BJ (cell line): Measurements from ENCODE around the gene ADAMTS12. TPM values are rescaled to one million over a fixed set of nuclear protein-coding genes. Genes with fewer than 3 reads are reported as not detected.

ENCODE experiments used
- CTCF ChIA-PET: fragments of 350-600 bp; formaldehyde crosslinking; extraction: SDS; loops from one replicate; lab custom pipeline; 2021; ENCODE audit warnings: antibody characterized with exemption, inconsistent platforms; lab: Yijun Ruan, JAX
- POLR2A ChIA-PET: fragments of 300-600 bp; sonication (Branson Sonifier 250); formaldehyde crosslinking; extraction: SDS; loops from one replicate; lab custom pipeline; 2021; ENCODE audit warnings: antibody characterized with exemption; lab: Charles Lee
- DNase-seq: peaks from one replicate; pipeline ENCODE4 v3.0.0-alpha.2; 2011; ENCODE audit warnings: low read depth
- H3K27me3 ChIP-seq: 2 replicates; pipeline ENCODE4 v1.6.0; 2011; ENCODE audit warnings: low read length; ENCODE audit not compliant: control insufficient read depth, insufficient read depth
- H3K36me3 ChIP-seq: 2 replicates; pipeline ENCODE4 v1.5.1; 2011; ENCODE audit warnings: low read length; ENCODE audit not compliant: control insufficient read depth, insufficient read depth
- H3K4me3 ChIP-seq: 2 replicates; pipeline ENCODE4 v1.5.1; 2011; ENCODE audit warnings: low read depth, mild to moderate bottlenecking, control low read depth, low read length
- CTCF ChIP-seq: IDR thresholded peaks from 2 replicates; pipeline ENCODE4 v1.5.1; 2011; ENCODE audit warnings: low read depth, mild to moderate bottlenecking, control low read depth, inconsistent platforms, low read length, moderate library complexity; ENCODE audit not compliant: insufficient read depth
- polyA plus RNA-seq: library from polyadenylated mRNA; depleted of rRNA; stranded (reverse); fragments of >200 nt; gene quantifications from 2 replicates; pipeline ENCODE4 v1.2.3, GENCODE V29; 2011

ADAMTS12 gene
- polyA plus RNA-seq, 1 experiment, result 25.6 TPM

GRCh38 chr5:33793836-33794549, 97.8 kb downstream of the ADAMTS12 start:
- CTCF ChIA-PET, result interaction anchor here (1.0 to 2.4 kb wide), 5 partner anchors 12 to 98 kb away, joined by 3 to 9 read pairs (median 3); partner anchors contain the start of gene ADAMTS12
- H3K4me3 ChIP-seq, result peak overlapping the region; percentile 26
- POLR2A ChIA-PET, result interaction anchor here (2.2 kb wide), 1 partner anchor 31 kb away, joined by 7 read pairs; no protein-coding TSS in a partner anchor
- TF ChIP-seq CTCF, result no peak
- no peaks in the 10 kb centered on the region for H3K27me3 ChIP-seq
- no peaks in the 10 kb centered on the region for H3K36me3 ChIP-seq
- no peak for DNase-seq

DNA sequence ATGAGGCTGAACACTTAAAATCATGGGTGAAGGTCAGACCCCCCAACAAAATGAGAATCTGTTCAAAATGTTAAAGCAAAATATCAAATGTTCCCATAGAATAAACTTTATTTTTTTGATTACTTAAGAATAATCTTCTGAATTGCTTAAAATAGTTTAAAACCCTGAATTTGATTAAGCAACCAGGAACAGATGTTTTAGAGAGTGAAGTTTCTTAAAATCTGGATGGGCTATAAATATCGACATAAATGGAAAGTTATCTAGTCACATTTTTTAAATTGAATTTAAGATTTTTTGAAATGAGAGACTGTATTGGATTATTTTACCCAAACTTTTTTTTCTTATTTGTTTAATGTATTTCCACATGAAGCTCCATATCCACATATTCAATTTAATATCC, 98.5 kb downstream of the ADAMTS12 start:
- no peaks in the 10 kb centered on the region for H3K27me3 ChIP-seq
- POLR2A ChIA-PET, result interaction anchor here (2.2 kb wide), 1 partner anchor 32 kb away, joined by 7 read pairs; no protein-coding TSS in a partner anchor
- H3K4me3 ChIP-seq, result no peak overlapping the region
- CTCF ChIA-PET, result interaction anchor here (1.2 kb wide), 1 partner anchor 12 kb away, joined by 3 read pairs; no protein-coding TSS in a partner anchor
- TF ChIP-seq CTCF, result no peak
- H3K36me3 ChIP-seq, result no peaks in the 10 kb centered on the region
- DNase-seq, result no peak

- ChIA-PET CTCF (no interaction called here), POLR2A (interaction anchor here (2.2 kb wide), 1 partner anchor 32 kb away, joined by 7 read pairs; no protein-coding TSS in a partner anchor)
- H3K27me3 ChIP-seq, result no peaks in the 10 kb centered on the region
- no peak for DNase-seq
- H3K4me3 ChIP-seq, result no peak overlapping the region
- no peaks in the 10 kb centered on the region for H3K36me3 ChIP-seq
- TF ChIP-seq CTCF, result no peak
These were observed 99.2 kb downstream of the ADAMTS12 start for GRCh38 chr5:33792559-33792958.

DNA sequence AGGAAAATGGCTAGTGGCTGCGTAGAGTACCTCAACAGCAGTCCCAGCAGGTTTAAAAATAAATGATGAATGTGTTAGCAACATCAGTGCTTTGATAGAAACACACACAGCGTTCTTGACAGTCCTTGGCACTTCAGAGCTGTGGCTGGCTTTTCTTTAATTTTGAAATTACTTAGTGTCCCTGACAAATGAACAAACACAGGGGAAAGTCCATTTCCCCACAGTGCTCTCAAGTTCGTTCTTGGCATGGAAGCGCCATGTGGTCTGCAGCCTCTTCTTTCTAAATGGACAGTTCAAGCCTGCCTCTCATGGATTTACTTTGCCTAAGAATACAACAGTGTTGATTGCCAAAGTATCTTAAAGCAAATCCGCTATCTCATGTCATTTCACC, 102.2 kb downstream of the ADAMTS12 start:
- H3K4me3 ChIP-seq, result no peak overlapping the region
- no peaks in the 10 kb centered on the region for H3K27me3 ChIP-seq
- CTCF ChIA-PET, result interaction anchor here (1.2 kb wide), 1 partner anchor 147 kb away, joined by 3 read pairs; no protein-coding TSS in a partner anchor
- no peaks in the 10 kb centered on the region for H3K36me3 ChIP-seq
- TF ChIP-seq CTCF, result no peak
- POLR2A ChIA-PET, result no interaction called here
- DNase-seq, result no peak

DNA sequence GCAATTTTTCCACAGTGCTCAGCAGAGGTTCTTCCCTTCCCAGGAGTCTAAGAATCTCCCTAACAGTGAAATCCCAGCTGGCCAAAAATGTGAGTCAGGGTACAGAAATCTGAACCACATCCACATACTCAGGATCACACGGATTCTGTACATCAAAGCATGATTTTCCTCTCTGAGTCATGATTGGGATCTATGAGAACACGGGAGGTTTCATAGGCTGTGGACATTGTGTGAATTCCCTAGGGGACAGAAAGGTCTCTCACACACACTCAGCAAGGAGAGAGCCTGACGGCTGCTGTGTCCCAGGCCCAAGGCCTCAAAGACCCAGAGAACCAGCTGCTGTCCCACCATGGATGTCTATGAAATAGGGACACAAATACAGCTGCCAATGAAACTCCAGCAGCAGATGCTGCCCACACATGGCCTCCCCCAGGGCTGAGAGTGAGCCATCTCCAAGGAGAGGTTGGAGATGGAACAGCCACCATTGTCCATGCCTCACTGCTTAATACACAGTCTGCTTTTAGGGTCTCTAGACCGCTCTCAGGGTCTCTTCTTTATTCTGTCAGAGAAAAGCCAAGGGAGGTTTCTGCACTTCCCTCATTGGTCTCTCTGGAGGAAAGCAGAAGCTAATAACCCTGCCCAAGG, 102.7 kb downstream of the ADAMTS12 start:
- TF ChIP-seq CTCF, result no peak
- Histone ChIP-seq H3K36me3 (no peaks in the 10 kb centered on the region), H3K27me3 (no peaks in the 10 kb centered on the region), H3K4me3 (no peak overlapping the region)
- POLR2A ChIA-PET, result no interaction called here
- DNase-seq, result peak; percentile 90
- CTCF ChIA-PET, result interaction anchor here (1.2 kb wide), 1 partner anchor 148 kb away, joined by 3 read pairs; no protein-coding TSS in a partner anchor
